RCC 7860 (cell line): ENCODE measurements around the gene PRPF6.
A peak's percentile ranks its signal among the peaks of the same experiment; 100 is the strongest.

Source experiments
- DNase-seq: peaks from one replicate; pipeline ENCODE4 v3.0.0-alpha.2; 2015; ENCODE audit warnings: low spot score
- FAIRE-seq: peaks from 2 replicates; lab custom pipeline; 2012; peaks lifted over from hg19 to GRCh38; lab: Jason Lieb, UNC

PRPF6 gene

DNA sequence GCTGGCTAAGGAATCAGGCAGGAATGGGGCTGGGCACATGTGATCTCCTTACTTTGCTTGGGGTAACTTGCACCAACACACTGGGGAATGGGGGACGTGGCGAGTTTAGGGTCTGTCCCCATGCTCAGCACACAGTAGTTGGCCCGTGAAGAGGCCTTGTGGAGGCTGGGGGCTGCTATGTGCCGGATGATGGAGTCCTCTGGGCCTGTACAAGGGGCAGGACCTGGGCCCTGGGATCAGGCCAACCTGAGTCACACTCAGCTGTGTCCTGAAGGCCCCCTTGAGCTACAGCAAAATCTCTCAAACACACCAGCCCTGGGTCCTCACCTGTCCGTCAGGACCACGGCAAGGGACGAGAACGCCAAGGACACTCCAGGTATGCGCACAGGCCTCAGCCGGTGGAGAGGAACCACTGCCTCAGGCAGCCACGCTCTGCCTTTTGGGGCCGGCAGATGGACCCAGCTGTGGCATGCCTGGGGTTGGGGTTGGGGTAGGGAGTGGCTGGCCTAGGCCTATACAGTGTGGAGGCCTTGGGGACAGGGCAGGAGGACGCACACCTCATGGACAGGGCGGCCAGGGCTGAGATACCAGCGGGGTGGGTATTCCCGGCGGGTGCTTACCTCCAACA is 35.8 kb upstream of the PRPF6 start:
- no peak for FAIRE-seq
- no peak for DNase-seq

DNA sequence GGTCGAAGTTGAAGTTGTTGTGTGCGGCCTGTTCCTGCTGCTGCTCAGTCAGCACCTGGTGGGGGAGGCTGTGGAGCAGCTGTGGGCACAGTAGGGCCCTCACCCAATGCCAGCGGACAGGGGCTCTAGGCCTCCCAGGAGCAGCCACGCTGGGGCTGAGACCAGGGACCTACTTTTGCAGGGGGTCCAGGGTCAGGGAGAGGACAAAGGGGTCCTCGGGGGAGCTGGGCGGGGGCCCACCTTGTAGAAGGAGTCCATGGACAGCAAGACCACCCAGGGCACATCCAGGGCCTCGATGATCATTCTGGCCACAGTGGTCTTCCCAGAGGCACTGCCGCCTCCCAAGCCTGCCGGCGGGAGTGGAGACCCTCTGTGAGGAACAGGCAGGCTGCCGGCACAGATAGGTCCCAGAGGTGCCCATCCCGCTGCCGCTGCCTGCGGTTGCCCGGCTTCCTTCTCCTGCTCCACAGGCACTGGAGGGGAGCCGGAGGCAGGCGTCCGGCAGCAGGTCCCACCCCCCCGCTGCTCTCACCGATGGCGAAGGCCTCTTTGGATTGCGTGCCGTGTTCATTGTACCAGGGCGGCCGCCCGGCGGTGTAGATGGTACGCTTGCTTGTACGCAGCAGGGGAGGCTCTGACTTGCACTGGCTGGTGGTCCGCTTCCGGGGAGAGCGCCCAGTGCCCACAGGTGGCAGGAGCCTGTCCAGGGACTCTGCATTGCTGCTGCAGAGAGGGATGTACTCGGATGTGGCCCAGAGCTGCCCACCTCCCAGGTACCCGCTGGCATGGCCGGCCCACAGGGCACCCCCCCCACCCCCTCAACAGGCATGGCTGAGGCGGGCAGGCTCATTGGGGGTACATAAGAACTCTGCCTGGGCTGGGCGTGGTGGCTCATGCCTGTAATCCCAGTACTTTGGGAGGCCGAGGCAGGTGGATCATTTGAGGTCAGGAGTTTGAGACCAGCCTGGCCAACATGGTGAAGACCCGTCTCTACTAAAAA is 34.7 kb upstream of the PRPF6 start:
- no peak for DNase-seq
- FAIRE-seq = no peak

DNA sequence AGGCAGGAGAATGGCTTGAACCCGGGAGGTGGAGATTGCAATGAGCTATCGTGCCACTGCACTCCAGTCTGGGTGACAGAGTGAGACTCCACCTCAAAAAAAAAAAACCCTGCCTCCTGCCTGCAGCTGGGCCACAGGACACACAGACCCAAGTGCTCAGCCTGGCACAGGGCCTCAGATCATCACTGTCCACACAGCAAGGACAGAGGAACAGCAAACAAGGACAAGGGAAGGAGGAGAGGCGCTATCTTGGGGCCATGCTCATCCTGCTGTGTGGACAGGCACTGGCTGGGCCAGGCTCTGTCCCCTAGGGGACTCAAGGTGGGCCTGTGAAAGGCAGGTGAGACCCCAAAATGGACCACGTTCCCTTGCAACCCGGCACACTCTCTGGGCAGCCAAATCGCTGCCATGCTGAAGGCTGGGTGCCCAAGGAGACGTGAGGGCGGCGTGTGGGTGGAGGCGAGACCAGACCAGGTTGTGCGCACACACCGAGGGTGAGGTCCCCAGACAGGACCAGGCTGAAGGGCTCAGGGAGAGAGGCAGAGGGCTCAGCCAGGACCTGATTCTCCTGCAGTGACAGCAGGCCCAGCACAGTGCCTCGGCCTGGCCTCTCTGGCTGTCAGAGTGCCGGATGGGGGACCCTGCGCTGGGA is 33.8 kb upstream of the PRPF6 start:
- DNase-seq (no peak), FAIRE-seq (no peak)

DNA sequence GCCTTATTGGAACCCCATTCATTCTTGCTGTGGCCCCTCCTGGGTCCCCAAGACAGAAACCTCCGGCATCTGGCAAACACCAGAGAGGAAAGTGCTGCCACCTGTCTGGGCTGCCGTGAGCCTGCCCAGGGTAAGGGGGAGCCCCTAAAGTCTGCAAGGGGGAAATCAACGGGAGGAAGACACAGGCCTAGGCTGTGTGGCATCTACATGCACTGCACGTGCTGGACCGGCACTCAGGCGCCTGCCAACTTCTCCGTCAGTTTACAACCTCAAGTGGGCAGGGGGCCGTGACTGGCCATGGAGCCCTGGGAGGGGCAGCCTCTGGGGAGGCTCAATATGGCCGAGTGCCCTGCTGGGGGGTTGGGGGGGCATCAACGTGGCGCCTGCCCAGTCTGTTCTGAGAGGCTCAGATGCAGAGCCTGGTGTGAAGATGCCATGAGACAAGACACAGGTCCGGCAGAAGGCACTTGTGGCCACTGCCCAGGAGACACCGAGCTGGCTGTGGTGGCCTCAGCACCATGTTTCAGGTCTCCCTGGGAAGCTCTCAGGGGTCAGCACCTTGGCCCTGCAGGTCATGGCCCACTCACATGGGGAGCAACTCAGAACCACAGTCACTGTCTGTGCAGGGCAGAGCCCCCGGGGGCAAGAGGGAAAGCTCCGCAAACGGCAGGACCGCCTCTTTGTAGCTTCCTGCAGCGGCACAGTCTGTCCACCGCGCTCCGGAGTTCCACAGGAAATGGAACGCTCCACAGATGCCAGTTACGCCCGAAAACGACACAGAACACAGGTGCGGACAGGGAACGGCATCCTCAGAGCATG is 33.1 kb upstream of the PRPF6 start:
- DNase-seq (no peak), FAIRE-seq (no peak)

DNA sequence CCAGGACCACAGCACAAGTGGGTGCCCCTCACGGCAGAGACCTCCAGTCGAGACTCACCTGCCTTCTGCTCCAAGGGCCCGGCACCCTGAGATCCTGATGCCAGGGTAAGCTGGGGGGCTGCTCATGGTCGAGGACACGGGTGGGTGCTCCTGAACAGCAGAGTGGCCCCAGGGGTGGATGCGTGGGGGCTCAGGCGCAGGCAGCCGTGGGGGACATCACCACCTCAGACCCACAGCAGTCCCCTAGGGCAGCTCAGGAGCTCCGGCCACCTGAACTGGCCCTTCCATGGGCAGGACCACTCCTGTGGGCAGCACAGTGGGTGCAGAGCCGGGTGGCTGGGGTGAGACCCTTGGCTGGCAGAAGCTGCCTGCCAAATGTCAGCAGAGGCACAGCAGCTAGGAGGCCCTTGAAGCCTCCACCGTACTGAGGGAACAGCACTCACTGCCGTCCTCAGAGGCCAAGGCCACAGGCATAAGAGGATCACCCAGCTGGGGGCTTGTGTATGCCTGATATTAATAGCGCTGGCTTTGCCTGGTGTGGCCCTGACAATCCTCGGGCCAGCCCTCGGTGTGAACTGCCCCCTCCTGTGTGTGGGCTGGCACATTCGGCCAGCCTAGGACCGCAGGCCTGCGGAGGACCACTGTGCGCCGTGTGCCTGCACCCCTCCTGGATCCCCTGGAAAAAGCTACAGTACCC is 30.1 kb upstream of the PRPF6 start:
- DNase-seq = no peak
- FAIRE-seq = no peak

DNA sequence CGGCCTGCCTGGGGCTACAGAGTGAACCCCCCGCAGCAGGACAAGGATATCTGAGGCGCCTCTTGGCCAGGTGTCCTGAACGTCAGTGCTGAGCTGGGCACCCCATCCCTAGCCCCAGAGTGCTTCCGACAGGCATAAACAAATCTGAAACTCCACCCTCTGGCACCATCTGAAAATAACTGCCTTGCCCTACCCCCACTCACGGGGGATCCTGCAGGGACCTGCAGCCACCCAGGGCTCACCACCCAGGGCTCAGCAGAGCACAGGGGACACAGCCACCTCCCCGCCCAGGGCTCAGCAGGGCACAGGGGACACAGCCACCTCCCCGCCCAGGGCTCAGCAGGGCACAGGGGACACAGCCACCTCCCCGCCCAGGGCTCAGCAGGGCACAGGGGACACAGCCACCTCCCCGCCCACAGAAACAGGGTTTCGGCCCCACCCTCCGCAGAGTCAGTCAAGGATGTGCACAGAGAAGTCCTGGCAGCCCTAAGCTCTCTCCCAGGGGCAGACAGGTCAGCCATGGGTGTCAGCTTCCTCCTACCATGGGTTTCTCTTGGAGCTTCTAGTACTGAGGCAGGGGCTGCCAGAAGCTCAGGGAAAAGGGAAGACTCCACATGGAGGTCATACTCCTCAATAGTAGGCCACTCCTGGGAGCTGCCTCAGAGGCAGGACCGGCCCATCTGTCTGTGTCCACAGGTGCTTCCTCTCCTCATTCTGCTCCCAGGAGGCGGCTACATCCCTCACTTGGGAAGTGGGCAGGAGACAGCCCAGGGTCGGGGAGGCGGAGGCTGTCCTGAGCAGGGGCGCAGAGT is 29.3 kb upstream of the PRPF6 start:
- no peak for DNase-seq
- no peak for FAIRE-seq

DNA sequence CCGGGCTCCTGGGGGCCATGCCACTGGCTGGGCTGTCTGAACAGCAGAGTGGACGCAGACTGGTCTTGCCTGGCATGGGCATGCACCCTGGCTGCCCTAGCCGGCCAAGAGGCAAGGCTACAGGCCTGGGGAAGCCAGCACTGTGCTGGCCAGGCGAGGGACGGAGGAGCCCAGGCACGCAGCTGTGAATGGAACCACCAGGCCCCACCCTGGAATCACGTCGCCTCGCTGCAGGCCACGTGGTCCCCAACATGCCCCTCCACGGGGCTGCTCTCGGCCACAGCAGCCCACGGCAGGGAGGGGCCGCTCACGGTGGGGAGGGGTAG is 28.8 kb upstream of the PRPF6 start:
- no peak for DNase-seq
- no peak for FAIRE-seq

DNA sequence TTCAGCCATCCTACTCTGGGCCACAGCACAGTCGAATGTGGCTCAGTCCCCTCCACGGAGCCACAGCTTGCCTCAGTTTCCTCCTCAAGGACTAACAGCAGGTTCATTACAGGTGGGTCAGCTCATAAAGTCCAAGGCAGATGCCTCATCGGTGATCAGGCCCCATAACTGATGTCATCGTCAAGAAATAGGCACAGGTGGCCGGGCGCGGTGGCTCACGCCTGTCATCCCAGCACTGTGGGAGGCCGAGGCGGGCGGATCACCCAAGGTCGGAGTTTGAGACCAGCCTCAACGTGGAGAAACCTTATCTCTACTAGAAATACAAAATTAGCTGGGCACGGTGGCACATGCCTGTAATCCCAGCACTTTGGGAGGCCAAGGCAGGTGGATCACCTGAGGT is 28.2 kb upstream of the PRPF6 start:
- FAIRE-seq = no peak
- DNase-seq = no peak

DNA sequence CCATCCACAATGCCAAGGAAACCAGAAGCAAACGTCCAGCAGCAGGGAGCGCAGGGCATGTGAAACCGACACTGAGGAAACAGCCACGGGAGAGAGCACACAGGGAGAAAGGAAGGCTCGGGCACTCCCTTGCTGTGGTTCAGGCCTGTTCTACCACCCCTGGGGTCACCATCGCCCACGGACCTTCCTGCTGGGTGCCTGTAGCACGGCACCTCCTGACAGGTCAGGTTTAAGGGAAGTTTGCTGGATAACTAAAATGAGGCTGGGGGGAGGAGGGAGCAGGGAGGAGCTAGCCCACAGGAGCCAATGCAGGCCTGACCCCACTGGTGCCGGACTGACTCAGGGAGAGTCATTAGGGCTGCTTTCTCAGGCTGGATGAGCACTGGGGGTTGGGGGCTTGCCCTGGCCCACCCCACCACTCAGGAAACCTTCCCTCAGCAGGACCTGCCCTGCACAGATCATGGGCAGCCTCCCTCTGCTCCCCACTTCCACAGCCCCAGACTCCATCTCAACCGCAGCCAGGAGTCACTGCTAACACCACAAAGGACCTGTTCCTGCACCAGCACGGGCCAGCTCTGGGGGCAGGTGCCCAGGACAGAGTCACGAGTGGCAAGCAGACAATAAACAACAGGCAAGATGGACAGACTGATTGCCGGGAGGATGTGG is 27.0 kb upstream of the PRPF6 start:
- FAIRE-seq (no peak), DNase-seq (no peak)

DNA sequence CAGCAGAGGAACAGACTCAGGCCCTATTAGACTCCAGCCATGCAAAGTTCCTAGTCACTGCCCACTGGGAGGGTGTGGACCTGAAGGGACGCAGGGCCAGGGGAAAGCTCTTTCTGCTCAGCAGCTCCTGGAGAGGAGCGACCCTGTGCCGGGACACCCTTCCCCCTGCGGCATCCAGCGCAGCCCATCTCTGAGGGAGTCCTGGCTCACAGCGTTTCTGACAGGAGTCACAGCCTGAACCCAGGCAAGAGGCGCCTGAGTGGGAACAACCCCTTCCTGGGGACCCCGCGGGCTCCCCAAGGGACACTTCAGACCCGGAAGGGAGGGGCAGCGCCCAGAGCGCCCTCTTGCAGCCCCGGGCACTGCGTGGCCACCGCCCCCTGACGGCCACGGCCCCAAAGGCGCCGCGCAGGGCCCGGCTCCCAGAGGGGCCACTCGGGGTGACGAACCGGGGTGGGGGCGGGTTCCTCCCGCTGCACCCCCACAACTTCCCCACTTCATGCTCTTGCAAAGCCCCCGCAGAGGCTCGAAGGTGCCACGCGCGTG is 25.6 kb upstream of the PRPF6 start:
- peak; percentile 12 for DNase-seq
- FAIRE-seq = no peak

DNA sequence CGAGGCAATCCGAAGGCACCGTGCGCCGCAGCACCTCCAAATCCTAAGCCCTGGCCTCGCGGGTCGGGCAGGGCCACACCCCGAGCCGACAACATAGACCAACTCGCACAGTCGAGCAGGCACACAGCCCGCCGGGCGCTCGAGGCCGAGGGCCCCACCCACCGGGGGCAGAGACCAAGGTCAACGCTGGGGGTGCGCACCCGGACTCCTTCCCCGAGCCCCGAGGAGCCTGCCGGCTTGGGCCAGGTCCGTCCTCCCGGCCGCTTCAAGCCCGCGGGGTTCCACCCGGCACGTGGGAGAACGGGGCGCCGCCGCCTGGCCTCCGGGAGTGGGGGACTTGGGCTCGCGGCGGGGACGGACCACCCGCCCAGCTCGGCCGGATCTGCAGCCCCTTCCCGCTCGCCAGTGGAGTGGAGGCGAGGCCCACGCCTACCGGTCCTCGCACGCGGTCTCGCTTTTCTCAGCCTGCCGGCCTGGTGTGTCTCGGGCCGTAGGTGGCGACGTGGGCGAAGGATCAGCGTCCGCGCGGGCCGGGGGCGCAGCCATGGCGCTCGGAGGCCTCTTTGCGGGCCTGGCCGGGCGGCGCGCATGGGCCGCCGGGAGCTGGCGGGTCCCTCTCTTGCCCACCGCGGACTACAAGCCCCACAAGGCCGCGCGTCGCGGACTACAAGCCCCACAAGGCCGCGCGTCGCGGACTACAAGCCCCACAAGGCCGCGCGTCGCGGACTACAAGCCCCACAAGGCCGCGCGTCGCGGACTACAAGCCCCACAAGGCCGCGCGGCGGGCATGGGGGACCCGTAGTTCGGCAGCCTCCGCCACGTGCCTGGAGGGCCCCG is 24.9 kb upstream of the PRPF6 start, which contains the start of gene UCKL1:
TSS of gene UCKL1 (minus strand) at position 590 of the 837 bp plus-strand sequence. CDS start at position 546, 44 bp downstream.
- DNase-seq (peak; percentile 67), FAIRE-seq (peak; percentile 75)

DNA sequence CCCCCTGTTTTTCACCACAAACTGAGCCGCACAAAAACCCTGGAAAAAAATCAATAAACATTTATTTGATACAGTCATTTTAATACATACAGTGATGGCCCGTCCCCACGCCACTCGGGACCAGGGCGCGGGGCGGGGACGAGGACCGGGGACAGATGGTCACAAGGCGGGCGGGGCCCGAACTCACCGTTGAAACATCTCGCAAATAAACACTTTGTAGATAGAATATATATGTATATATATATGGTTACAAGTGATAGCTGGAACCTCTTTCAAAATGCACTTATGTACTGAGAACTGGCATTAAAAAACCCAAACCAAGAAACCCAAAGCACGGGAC is 24.3 kb upstream of the PRPF6 start:
- no peak for FAIRE-seq
- DNase-seq = no peak

DNA sequence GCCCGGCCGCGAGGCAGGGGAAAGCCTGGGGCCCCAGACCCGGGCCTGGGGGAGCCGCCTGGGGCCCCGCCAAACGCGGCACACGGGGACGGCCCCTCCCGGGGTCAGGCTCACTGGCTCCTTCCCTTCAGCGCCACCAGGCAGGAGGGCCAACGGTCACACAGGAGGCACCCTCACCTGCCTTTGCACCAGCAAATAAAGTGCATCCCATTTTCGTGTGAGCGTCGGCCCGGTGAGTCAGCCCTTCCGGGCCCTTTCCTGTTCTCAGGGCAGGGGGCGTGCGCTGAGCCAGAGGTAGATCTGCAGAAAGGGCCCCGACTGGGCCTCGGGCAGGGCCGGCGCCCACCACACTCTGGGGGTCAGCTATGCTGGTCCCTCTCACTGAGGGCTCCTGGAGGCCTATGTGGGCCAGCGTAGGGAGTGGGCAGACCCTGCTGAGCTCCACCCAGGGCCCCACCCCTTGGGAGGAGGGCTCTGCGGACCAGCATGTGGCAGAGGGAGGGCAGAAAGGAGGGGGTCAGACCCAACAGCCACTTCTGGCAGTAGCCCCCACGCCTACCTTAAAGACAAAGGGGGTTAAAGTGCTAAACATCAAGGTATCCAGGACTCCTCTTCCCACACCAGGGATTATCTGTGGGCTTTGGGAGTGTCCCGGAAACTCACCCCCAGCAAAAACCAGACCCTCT is 23.8 kb upstream of the PRPF6 start:
- FAIRE-seq = no peak
- DNase-seq = peak; percentile 31

DNA sequence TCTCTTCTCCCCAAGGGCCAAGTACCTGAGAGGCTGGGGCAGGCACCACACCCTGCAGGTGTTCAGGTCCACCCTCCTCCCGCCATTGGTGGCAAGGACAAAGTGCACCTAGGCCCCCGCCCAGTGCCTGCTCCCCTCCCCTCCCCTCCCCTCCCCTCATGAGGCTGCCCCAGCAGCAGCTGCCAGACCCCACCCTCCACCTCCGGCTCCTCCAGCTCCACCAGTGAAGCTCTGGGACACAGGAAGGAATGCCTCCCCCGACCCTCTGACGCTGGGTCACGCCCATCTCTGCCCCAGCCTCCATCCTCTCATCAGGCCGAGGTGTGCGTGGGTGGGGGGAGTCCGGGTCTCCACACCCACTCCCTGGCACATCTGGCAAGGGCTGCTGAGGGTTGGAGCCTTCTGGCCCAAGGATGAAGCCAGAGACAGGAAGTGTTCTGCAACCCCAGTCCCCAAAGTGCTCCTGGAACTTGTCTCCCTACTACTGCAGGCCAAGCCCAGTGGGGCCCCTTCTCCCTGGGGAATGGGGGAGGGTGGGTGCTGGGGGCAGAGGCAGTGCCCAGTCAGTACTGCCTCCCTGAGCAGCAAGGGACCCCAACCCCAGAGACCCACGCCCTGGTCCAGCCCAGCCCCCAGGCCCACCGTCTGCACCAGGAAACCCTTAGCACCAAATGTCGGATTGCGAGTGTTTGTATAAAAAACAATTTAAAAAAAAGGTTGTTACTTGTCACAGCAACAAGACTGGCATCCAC is 23.1 kb upstream of the PRPF6 start:
- DNase-seq (no peak), FAIRE-seq (no peak)

DNA sequence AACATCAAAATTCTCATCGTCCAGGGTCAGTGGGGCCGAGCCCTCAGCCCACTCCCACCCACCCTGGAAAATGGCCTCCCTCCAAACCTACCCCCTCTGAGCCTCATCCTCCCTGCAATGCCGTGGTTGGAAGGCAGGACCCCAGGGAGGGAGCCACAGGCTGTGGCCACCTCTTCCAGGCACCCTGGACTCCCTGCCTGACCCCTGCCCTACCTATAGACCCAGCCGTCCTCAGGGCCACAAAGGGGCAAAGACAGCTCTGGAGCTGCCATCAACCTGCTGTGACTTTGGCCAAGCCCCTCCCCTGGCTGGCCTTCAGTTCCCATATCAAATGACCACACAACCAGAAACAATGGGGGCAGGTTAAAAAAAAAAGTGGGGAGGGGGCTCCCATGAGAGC is 22.5 kb upstream of the PRPF6 start:
- DNase-seq (no peak), FAIRE-seq (no peak)

DNA sequence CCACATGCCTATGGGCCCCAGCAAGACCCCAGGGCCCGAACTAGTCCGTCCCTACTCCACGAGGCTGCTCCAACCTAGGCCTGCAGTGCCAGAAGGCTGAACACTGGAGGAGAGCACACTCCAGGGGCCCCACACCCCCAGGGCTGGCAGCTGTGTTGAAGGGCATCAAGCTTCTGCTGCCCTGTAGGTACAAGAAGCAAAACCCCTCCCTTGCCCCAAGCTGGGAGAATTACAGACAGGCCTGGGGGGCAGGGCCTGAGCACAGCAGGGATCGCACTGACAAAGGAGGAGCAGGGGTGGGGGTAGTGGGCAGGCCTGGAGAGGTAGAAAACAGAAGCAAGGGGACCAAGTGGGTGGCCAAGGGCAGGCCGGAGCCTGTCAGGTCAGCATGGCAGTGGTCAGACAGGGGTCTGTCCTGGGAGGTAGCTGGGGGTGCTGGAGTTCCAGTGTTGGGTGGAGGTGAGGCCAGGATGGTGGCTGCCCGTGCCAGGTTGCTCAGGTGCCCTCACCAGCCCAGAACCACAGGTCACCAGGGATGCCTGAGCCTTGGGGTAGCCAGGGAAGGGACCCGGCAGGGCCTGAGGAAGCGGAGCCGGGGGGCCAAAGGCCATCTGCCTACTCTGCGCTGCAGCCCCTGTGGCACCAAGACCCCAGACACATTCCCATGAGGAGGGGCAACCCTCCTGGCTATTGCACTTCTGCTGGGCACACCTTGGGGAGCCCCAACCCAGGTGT is 21.8 kb upstream of the PRPF6 start:
- no peak for FAIRE-seq
- DNase-seq = no peak
